ENCODE measurements around the gene SLC8A1. TPM values are rescaled to one million over a fixed set of nuclear protein-coding genes. Genes with fewer than 3 reads are reported as not detected.
A peak's percentile ranks its signal among the peaks of the same experiment; 100 is the strongest.

SLC8A1 gene
- total RNA-seq, 1 experiment from 2014 or later = 1.6 TPM

- no peak for DNase-seq (ENCODE audit: unreplicated experiment)
These were observed 12.4 kb downstream of the SLC8A1 start for GRCh38 chr2:40439473-40439872.

DNA sequence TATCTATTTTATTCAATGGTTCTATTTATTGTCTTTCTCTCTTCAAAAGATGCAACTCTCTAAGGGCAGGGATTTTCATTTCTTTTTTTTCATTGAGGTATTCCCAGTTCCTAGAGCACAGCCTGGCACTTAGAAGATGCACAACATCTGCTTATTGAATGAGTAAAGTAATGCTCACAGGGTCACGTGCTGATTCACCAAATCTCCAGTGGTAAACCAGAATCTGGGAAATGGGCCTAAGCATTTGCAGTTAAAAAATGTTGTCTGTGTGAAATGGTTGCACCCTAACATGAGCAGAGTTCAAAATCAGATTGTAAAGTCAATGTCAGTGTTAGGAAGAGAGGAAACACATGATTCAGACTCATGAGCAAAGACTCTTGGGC, 15.8 kb downstream of the SLC8A1 start:
- Mint-ChIP-seq H3K27me3 (ENCODE audit: insufficient read depth, unreplicated experiment) (no peaks in the 10 kb centered on the region), H3K36me3 (ENCODE audit: insufficient read depth, unreplicated experiment) (no peaks in the 10 kb centered on the region), H3K27ac (ENCODE audit: low read depth, unreplicated experiment) (no peak overlapping the region), H3K4me1 (ENCODE audit: insufficient read depth, unreplicated experiment) (peaks cover 56% of the 10 kb centered on the region), H3K4me3 (ENCODE audit: unreplicated experiment) (no peak overlapping the region), H3K9me3 (ENCODE audit: unreplicated experiment) (no peaks in the 10 kb centered on the region)
- DNase-seq (ENCODE audit: unreplicated experiment) = no peak
- CTCF ChIA-PET = interaction anchor here (0.6 kb wide), 1 partner anchor 37 kb away, joined by 3 read pairs; no protein-coding TSS in a partner anchor
- BruUV-seq (replicated peaks) = no TSS peak
- POLR2A ChIA-PET = interaction anchor here (0.6 kb wide), 1 partner anchor 626 kb away, joined by 4 read pairs; no protein-coding TSS in a partner anchor
- TF ChIP-seq CTCF (IDR thresholded peaks at IDR 0.05; ENCODE audit: unreplicated experiment) = no peak
- intact Hi-C loops (cut with micrococcal nuclease) = loop anchor here (5.0 kb wide), 1 partner anchor 34 kb away; no protein-coding TSS in a partner anchor

More at GRCh38 chr2:40439473-40439872, 12.4 kb downstream of the SLC8A1 start:
- Mint-ChIP-seq H3K36me3 (ENCODE audit: insufficient read depth, unreplicated experiment) (no peaks in the 10 kb centered on the region), H3K27me3 (ENCODE audit: insufficient read depth, unreplicated experiment) (no peaks in the 10 kb centered on the region), H3K9me3 (ENCODE audit: unreplicated experiment) (no peaks in the 10 kb centered on the region), H3K4me3 (ENCODE audit: unreplicated experiment) (no peak overlapping the region), H3K4me1 (ENCODE audit: insufficient read depth, unreplicated experiment) (peaks cover 26% of the 10 kb centered on the region), H3K27ac (ENCODE audit: low read depth, unreplicated experiment) (no peak overlapping the region)
- POLR2A ChIA-PET = interaction anchor here (0.5 kb wide), 1 partner anchor 20 kb away, joined by 3 read pairs; no protein-coding TSS in a partner anchor
- BruUV-seq (replicated peaks) = no TSS peak
- TF ChIP-seq CTCF (IDR thresholded peaks at IDR 0.05; ENCODE audit: unreplicated experiment) = no peak
- intact Hi-C loops (cut with micrococcal nuclease) = loop anchor here (5.0 kb wide), 1 partner anchor 37 kb away; no protein-coding TSS in a partner anchor
- CTCF ChIA-PET = interaction anchor here (0.6 to 1.4 kb wide), 4 partner anchors 9 to 1492 kb away, joined by 3 to 7 read pairs (median 4); no protein-coding TSS in a partner anchor

GRCh38 chr2:40435426-40436092, 16.3 kb downstream of the SLC8A1 start:
- peaks cover 57% of the 10 kb centered on the region for H3K4me1 Mint-ChIP-seq (ENCODE audit: insufficient read depth, unreplicated experiment)
- peak overlapping the region; percentile 15 for H3K27ac Mint-ChIP-seq (ENCODE audit: low read depth, unreplicated experiment)
- no peak overlapping the region for H3K4me3 Mint-ChIP-seq (ENCODE audit: unreplicated experiment)
- H3K36me3 Mint-ChIP-seq (ENCODE audit: insufficient read depth, unreplicated experiment) = no peaks in the 10 kb centered on the region
- ChIA-PET POLR2A (interaction anchor here (0.6 to 1.2 kb wide), 5 partner anchors 17 to 626 kb away, joined by 3 to 6 read pairs (median 4); no protein-coding TSS in a partner anchor), CTCF (interaction anchor here (0.6 kb wide), 2 partner anchors 37 to 83 kb away, joined by 3 to 4 read pairs; no protein-coding TSS in a partner anchor)
- no TSS peak for BruUV-seq (replicated peaks)
- no peak for DNase-seq (ENCODE audit: unreplicated experiment)
- no peaks in the 10 kb centered on the region for H3K27me3 Mint-ChIP-seq (ENCODE audit: insufficient read depth, unreplicated experiment)
- intact Hi-C loops (cut with micrococcal nuclease) = loop anchor here (5.0 kb wide), 1 partner anchor 33 kb away; no protein-coding TSS in a partner anchor
- H3K9me3 Mint-ChIP-seq (ENCODE audit: unreplicated experiment) = no peaks in the 10 kb centered on the region
- TF ChIP-seq CTCF (IDR thresholded peaks at IDR 0.05; ENCODE audit: unreplicated experiment) = no peak

- no peak for TF ChIP-seq CTCF (IDR thresholded peaks at IDR 0.05; ENCODE audit: unreplicated experiment)
- CTCF ChIA-PET = no interaction called here
- Mint-ChIP-seq H3K4me1 (ENCODE audit: insufficient read depth, unreplicated experiment) (peaks cover 57% of the 10 kb centered on the region), H3K36me3 (ENCODE audit: insufficient read depth, unreplicated experiment) (no peaks in the 10 kb centered on the region), H3K9me3 (ENCODE audit: unreplicated experiment) (no peaks in the 10 kb centered on the region), H3K4me3 (ENCODE audit: unreplicated experiment) (no peak overlapping the region), H3K27ac (ENCODE audit: low read depth, unreplicated experiment) (peak overlapping the region; percentile 15), H3K27me3 (ENCODE audit: insufficient read depth, unreplicated experiment) (no peaks in the 10 kb centered on the region)
- intact Hi-C loops (cut with micrococcal nuclease) = loop anchor here (5.0 kb wide), 1 partner anchor 32 kb away; no protein-coding TSS in a partner anchor
- BruUV-seq (replicated peaks) = no TSS peak
- DNase-seq (ENCODE audit: unreplicated experiment) = peak; percentile 96
- POLR2A ChIA-PET = interaction anchor here (0.6 to 1.2 kb wide), 4 partner anchors 17 to 219 kb away, joined by 3 to 6 read pairs (median 4); no protein-coding TSS in a partner anchor
These were observed 17.1 kb downstream of the SLC8A1 start for GRCh38 chr2:40434731-40435271.
